ENCODE measurements around the gene LRBA.

The LRBA gene

GRCh38 chr4:150821641-150822040 is 193.4 kb downstream of the LRBA start:
- Mint-ChIP-seq H3K36me3 (ENCODE audit: low read depth) (peaks cover 47% of the 10 kb centered on the region), H3K4me1 (peaks cover 12% of the 10 kb centered on the region), H3K4me3 (no peak overlapping the region), H3K27ac (no peak overlapping the region), H3K27me3 (no peaks in the 10 kb centered on the region), H3K9me3 (no peaks in the 10 kb centered on the region)
- DNase-seq = no peak
- ATAC-seq = no peak

GRCh38 chr4:150820409-150820808 is 194.7 kb downstream of the LRBA start:
- Mint-ChIP-seq H3K27ac (no peak overlapping the region), H3K36me3 (ENCODE audit: low read depth) (peaks cover 41% of the 10 kb centered on the region), H3K27me3 (no peaks in the 10 kb centered on the region), H3K4me3 (no peak overlapping the region), H3K9me3 (no peaks in the 10 kb centered on the region), H3K4me1 (peaks cover 10% of the 10 kb centered on the region)
- DNase-seq = no peak
- no peak for ATAC-seq

- ATAC-seq = no peak
Observed at GRCh38 chr4:150818661-150819060, 196.4 kb downstream of the LRBA start.

GRCh38 chr4:150817804-150818528 is 197.1 kb downstream of the LRBA start:
- Mint-ChIP-seq H3K4me3 (no peak overlapping the region), H3K9me3 (no peaks in the 10 kb centered on the region), H3K27me3 (no peaks in the 10 kb centered on the region), H3K36me3 (ENCODE audit: low read depth) (peaks cover 29% of the 10 kb centered on the region), H3K27ac (no peak overlapping the region), H3K4me1 (peaks cover 13% of the 10 kb centered on the region)
- no peak for DNase-seq
- no peak for ATAC-seq

More at GRCh38 chr4:150818661-150819060, 196.4 kb downstream of the LRBA start:
- Mint-ChIP-seq H3K27ac (no peak overlapping the region), H3K4me1 (peaks cover 13% of the 10 kb centered on the region), H3K27me3 (no peaks in the 10 kb centered on the region), H3K4me3 (no peak overlapping the region), H3K9me3 (no peaks in the 10 kb centered on the region), H3K36me3 (ENCODE audit: low read depth) (peaks cover 32% of the 10 kb centered on the region)
- no peak for DNase-seq

GRCh38 chr4:150817017-150817416 is 198.1 kb downstream of the LRBA start:
- ATAC-seq (no peak), DNase-seq (no peak)
- Mint-ChIP-seq H3K27ac (no peak overlapping the region), H3K4me1 (peaks cover 13% of the 10 kb centered on the region), H3K9me3 (no peaks in the 10 kb centered on the region), H3K36me3 (ENCODE audit: low read depth) (peaks cover 30% of the 10 kb centered on the region), H3K4me3 (no peak overlapping the region), H3K27me3 (no peaks in the 10 kb centered on the region)

GRCh38 chr4:150816491-150816890 is 198.6 kb downstream of the LRBA start:
- H3K36me3 Mint-ChIP-seq (ENCODE audit: low read depth) = peaks cover 25% of the 10 kb centered on the region
- peaks cover 13% of the 10 kb centered on the region for H3K4me1 Mint-ChIP-seq
- H3K4me3 Mint-ChIP-seq = no peak overlapping the region
- H3K27me3 Mint-ChIP-seq = no peaks in the 10 kb centered on the region
- no peaks in the 10 kb centered on the region for H3K9me3 Mint-ChIP-seq
- H3K27ac Mint-ChIP-seq = no peak overlapping the region
- ATAC-seq (no peak), DNase-seq (no peak)

- no peak for DNase-seq
- no peak overlapping the region for H3K4me3 Mint-ChIP-seq
- H3K36me3 Mint-ChIP-seq (ENCODE audit: low read depth) = peaks cover 37% of the 10 kb centered on the region
- no peaks in the 10 kb centered on the region for H3K27me3 Mint-ChIP-seq
- H3K27ac Mint-ChIP-seq = no peak overlapping the region
- H3K4me1 Mint-ChIP-seq = peaks cover 13% of the 10 kb centered on the region
- ATAC-seq = no peak
- no peaks in the 10 kb centered on the region for H3K9me3 Mint-ChIP-seq
Observed at GRCh38 chr4:150814873-150815272, 200.2 kb downstream of the LRBA start.

- Mint-ChIP-seq H3K4me3 (no peak overlapping the region), H3K27ac (no peak overlapping the region), H3K4me1 (peaks cover 2% of the 10 kb centered on the region), H3K9me3 (no peaks in the 10 kb centered on the region), H3K27me3 (no peaks in the 10 kb centered on the region), H3K36me3 (ENCODE audit: low read depth) (peaks cover 45% of the 10 kb centered on the region)
- ATAC-seq = no peak
- DNase-seq = no peak
Observed at GRCh38 chr4:150805183-150806025, 209.7 kb downstream of the LRBA start.

GRCh38 chr4:150801833-150802232 is 213.3 kb downstream of the LRBA start:
- Mint-ChIP-seq H3K27me3 (no peaks in the 10 kb centered on the region), H3K27ac (no peak overlapping the region), H3K4me3 (no peak overlapping the region), H3K36me3 (ENCODE audit: low read depth) (peaks cover 35% of the 10 kb centered on the region), H3K4me1 (peaks cover 3% of the 10 kb centered on the region), H3K9me3 (no peaks in the 10 kb centered on the region)
- DNase-seq (no peak), ATAC-seq (no peak)

- H3K27ac Mint-ChIP-seq = no peak overlapping the region
- no peaks in the 10 kb centered on the region for H3K27me3 Mint-ChIP-seq
Observed at GRCh38 chr4:150799207-150799606, 215.9 kb downstream of the LRBA start.

GRCh38 chr4:150794706-150795105 is 220.4 kb downstream of the LRBA start:
- Mint-ChIP-seq H3K9me3 (no peaks in the 10 kb centered on the region), H3K4me1 (no peaks in the 10 kb centered on the region)
- no peak for ATAC-seq

More at GRCh38 chr4:150799207-150799606, 215.9 kb downstream of the LRBA start:
- H3K4me3 Mint-ChIP-seq = no peak overlapping the region
- ATAC-seq (no peak), DNase-seq (no peak)
- H3K4me1 Mint-ChIP-seq = peaks cover 3% of the 10 kb centered on the region
- H3K9me3 Mint-ChIP-seq = no peaks in the 10 kb centered on the region
- H3K36me3 Mint-ChIP-seq (ENCODE audit: low read depth) = peaks cover 24% of the 10 kb centered on the region

GRCh38 chr4:150789864-150790263 is 225.2 kb downstream of the LRBA start:
- Mint-ChIP-seq H3K27ac (no peak overlapping the region), H3K4me1 (no peaks in the 10 kb centered on the region), H3K9me3 (no peaks in the 10 kb centered on the region), H3K36me3 (ENCODE audit: low read depth) (peaks cover 5% of the 10 kb centered on the region), H3K4me3 (no peak overlapping the region), H3K27me3 (no peaks in the 10 kb centered on the region)
- DNase-seq (no peak), ATAC-seq (no peak)

More at GRCh38 chr4:150794706-150795105, 220.4 kb downstream of the LRBA start:
- no peaks in the 10 kb centered on the region for H3K27me3 Mint-ChIP-seq
- H3K27ac Mint-ChIP-seq = no peak overlapping the region
- H3K36me3 Mint-ChIP-seq (ENCODE audit: low read depth) = peaks cover 13% of the 10 kb centered on the region
- DNase-seq = no peak
- H3K4me3 Mint-ChIP-seq = no peak overlapping the region

GRCh38 chr4:150784939-150785338 is 230.1 kb downstream of the LRBA start:
- Mint-ChIP-seq H3K4me3 (no peak overlapping the region), H3K27me3 (no peaks in the 10 kb centered on the region), H3K27ac (no peak overlapping the region), H3K9me3 (no peaks in the 10 kb centered on the region), H3K36me3 (ENCODE audit: low read depth) (peaks cover 3% of the 10 kb centered on the region), H3K4me1 (no peaks in the 10 kb centered on the region)
- DNase-seq (no peak), ATAC-seq (no peak)

- Mint-ChIP-seq H3K27me3 (no peaks in the 10 kb centered on the region), H3K9me3 (no peaks in the 10 kb centered on the region), H3K4me1 (no peaks in the 10 kb centered on the region), H3K27ac (no peak overlapping the region), H3K4me3 (no peak overlapping the region), H3K36me3 (ENCODE audit: low read depth) (peaks cover 3% of the 10 kb centered on the region)
- ATAC-seq (no peak), DNase-seq (no peak)
Observed at GRCh38 chr4:150784305-150784704, 230.8 kb downstream of the LRBA start.

GRCh38 chr4:150782921-150783320 is 232.2 kb downstream of the LRBA start:
- no peak for ATAC-seq

More at GRCh38 chr4:150782921-150783320, 232.2 kb downstream of the LRBA start:
- no peak overlapping the region for H3K27ac Mint-ChIP-seq
- H3K4me1 Mint-ChIP-seq = no peaks in the 10 kb centered on the region
- no peak overlapping the region for H3K4me3 Mint-ChIP-seq
- DNase-seq = no peak
- no peaks in the 10 kb centered on the region for H3K27me3 Mint-ChIP-seq
- H3K9me3 Mint-ChIP-seq = no peaks in the 10 kb centered on the region
- H3K36me3 Mint-ChIP-seq (ENCODE audit: low read depth) = peaks cover 3% of the 10 kb centered on the region
